GM18511 (cell line): Measurements from ENCODE around the gene PRSS36.
A peak's percentile ranks its signal among the peaks of the same experiment; 100 is the strongest.
"Not testable (repeated sequence)": the region's sequence is repeated elsewhere in the genome, so short reads cannot be mapped to it uniquely, and the experiment has no call there.

Experiments used
- ATAC-seq: cut with Tn5 transposase; IDR thresholded peaks from one replicate; pipeline ENCODE4 v1.9.1; 2021; ENCODE audit warnings: mild to moderate bottlenecking, moderate library complexity; ENCODE audit not compliant: unreplicated experiment

Gene PRSS36

GRCh38 chr16:31184888-31185287, 35.0 kb upstream of the PRSS36 start:
- ATAC-seq, result no peak

- no peak for ATAC-seq
Measured at GRCh38 chr16:31183432-31184428, 33.9 kb upstream of the PRSS36 start.

DNA sequence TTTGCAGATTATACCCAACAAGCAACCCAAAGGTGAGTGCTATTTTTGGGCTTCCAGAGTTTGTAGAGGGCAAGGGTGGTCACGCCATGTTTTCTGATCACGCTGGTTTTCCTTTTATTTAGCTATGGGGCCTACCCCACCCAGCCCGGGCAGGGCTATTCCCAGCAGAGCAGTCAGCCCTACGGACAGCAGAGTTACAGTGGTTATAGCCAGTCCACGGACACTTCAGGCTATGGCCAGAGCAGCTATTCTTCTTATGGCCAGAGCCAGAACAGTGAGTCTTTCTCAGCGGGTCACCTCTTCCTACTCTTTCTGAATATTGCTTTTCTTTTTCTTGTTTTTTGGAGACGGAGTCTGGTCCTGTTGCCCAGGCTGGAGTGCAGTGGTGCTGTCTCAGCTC, 32.5 kb upstream of the PRSS36 start:
- no peak for ATAC-seq

GRCh38 chr16:31181102-31181830, 31.4 kb upstream of the PRSS36 start:
- no peak for ATAC-seq

GRCh38 chr16:31179747-31180459, 30.0 kb upstream of the PRSS36 start, which contains the start of gene FUS:
TSS of gene FUS (plus strand) at chr16:31180139. CDS start at chr16:31180215, 76 bp downstream.
- peak; percentile 63 for ATAC-seq

- peak; percentile 0 for ATAC-seq
Measured at GRCh38 chr16:31179219-31179746, 29.4 kb upstream of the PRSS36 start.

GRCh38 chr16:31177136-31177535, 27.3 kb upstream of the PRSS36 start:
- ATAC-seq, result no peak

GRCh38 chr16:31170048-31170447, 20.2 kb upstream of the PRSS36 start:
- ATAC-seq, result not testable (repeated sequence)

DNA sequence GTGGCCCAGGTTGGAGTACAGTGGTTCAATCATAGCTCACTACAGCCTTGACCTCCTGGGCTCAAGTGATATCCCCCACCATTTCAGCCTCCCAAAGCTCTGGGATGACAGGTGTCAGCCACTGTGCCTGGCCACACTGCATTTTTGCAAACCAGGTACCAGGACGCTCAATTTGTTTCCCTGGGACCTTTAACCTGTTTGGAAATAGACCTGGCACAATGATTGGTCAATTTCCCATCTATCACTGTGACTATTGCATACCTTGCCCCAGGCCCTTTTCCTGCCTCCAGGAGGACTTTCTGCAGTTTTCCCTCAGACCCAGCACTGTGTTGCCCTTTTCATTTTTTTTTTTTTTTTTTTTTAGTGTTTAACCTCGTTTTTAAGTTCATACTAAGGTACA, 19.0 kb upstream of the PRSS36 start:
- no peak for ATAC-seq

DNA sequence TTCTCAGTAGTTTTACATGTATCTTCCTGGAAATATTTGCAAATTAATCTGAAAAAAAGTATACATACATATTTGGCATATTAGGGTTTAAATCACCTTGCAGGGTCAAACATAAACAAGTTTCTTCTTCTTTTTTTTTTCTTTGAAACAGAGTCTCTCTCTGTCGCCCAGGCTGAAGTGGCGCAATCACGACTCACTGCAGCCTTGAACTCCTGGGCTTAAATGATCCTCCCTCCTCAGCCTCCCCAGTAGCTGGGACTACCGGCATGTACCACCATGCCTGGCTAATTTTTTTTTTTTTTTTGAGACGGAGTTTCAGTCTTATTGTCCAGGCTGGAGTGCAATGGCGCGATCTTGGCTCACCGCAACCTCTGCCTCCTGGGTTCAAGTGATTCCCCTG, 17.4 kb upstream of the PRSS36 start:
- ATAC-seq, result no peak

GRCh38 chr16:31157136-31157535, 7.3 kb upstream of the PRSS36 start:
- ATAC-seq, result no peak

DNA sequence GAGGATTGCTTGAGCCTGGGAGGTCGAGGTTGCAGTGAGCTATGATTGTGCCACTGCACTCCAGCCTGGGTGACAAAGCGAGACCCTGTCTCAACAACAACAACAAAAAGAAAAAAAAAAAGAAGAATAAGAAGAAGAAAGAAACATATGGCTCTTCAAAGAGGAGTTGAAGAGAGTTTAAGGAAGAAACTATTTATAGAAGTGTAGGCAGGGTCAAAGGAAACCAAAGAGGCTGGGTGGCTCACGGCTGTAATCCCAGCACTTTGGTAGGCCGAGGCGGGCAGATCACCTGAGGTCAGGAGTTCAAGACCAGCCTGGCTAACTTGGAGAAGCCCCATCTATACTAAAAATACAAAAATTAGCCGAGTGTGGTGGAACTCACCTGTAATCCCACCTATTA, 1.1 kb upstream of the PRSS36 start:
- ATAC-seq, result not testable (repeated sequence)

DNA sequence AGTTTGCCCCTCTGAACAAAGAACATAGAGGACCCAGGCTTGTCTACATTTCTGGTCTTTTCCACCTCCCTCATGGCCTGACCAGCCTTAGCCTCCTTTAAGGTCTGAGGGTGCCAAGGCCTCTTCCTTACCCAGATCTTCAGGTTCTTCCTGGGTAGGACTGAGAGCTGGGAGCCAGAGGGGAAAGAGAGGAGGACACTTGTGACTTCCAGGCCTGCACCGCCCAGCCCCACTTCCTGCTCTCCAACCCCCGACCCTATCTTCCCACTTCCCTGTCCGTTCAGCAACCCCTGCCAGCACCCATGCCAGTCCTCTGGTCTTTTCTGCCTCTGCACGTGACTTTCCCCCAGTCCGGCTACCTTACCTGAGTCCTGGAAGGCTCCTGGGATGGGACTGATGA, 534 bp downstream of the PRSS36 start:
- no peak for ATAC-seq

DNA sequence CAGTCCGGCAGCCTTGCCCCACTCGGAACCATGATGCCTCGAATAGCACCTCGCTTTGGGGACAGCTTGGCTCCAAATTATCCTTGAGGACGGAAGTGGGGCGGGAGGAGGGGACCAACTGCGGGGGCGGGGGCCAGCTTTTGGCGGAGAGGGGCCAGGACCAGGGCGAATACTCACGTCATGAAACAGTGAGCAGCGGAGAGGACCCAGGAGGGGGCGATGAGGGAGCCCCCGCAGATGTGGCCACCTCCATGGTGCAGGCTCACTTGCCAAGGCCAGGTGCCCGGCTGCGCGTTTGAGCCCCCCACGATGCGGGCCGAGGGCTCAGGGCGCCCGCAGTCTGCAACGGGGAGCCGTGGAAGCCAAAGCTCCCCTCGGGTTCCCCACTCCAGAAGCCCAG, 970 bp downstream of the PRSS36 start:
- no peak for ATAC-seq

DNA sequence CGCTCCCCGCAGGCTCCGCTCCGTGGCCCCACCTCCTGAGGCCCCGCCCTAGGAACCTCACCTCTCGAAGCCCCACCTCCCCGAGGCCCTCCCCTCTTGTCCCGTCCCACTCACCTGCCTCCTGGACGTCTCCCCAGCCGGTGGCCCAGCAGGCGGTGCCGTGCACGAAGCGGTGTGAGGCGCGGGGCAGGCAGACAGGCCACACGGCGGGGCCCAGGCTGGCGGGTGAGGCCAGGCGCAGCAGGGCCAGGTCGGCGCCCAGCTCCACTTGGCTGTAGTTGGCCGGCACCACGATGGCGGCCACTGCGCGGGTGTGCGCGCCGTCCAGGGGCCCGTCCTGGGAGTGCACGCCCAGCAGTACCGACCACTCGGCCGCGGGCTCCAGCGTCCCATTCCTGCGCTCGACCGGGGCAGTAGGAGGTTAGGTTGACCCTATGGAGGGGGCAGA, 1.6 kb downstream of the PRSS36 start:
- no peak for ATAC-seq

DNA sequence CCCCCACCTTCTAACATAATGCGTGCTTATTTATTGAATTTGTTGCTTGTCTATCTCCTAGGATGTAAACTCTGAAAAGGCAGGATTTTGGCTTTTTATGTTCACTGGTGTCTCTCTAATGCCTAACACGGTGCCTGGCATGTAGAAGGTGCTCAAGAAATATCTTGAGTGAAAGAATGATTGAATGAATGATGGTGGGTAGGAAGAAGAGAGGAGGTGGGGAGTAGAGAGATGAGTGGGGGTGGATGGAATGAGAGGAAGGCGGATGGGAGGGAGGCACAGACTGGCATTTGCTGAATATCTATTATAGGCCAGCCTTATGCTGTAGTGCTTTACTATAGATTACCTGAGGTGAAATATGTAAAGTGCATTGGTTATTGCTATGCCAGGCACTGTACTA, 2.3 kb downstream of the PRSS36 start:
- ATAC-seq, result no peak

DNA sequence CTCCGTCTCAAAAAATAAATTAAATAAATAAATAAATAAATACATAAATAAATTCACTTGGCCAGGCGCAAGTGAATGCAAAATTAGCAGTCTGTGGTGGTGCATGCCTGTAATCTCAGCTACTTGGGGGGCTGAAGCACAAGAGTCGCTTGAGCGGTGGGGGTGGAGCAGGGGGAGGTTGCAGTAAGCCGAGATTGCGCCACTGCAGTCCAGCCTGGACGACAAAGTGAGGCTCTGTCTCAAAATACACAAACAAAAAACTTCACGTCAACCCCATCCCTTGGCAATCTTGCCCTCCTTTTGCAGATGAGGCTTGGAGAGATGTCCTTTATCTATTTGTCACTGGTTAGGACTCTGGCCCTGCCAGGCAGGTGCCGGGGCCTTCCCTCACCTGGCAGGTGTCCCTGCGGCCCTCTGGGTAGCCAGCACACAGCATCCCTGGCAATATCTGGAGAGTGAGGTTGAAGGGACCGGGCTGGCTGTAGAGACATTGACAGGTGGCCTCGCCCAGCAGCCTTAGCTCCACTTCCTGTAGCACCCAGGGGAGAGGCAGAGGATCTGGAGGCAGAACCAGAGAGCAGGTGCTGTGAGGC, 4.4 kb downstream of the PRSS36 start:
- ATAC-seq, result no peak

GRCh38 chr16:31144418-31144817, 5.4 kb downstream of the PRSS36 start:
- not testable (repeated sequence) for ATAC-seq

DNA sequence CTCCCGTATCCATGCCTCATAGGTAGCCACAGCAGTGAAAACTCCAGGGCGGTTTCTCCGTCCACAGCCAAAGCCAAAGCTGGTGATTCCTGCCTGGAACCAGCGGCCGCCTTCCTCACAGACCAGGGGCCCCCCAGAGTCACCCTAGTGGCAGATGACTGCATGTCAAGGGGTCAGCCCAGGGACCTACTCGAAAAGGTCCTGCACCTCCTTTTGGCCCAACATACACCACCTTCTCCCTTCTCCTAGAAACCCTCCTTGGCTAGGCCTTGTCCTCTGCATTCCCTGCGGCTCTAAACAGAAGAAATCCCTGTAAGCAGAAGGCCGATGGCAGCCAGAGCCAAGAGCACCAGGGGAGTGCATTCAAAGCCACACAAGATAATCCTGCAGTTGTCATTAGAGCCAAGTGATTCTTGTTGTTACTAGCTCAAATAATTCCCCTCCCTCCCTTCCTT, 6.1 kb downstream of the PRSS36 start:
- ATAC-seq, result no peak

DNA sequence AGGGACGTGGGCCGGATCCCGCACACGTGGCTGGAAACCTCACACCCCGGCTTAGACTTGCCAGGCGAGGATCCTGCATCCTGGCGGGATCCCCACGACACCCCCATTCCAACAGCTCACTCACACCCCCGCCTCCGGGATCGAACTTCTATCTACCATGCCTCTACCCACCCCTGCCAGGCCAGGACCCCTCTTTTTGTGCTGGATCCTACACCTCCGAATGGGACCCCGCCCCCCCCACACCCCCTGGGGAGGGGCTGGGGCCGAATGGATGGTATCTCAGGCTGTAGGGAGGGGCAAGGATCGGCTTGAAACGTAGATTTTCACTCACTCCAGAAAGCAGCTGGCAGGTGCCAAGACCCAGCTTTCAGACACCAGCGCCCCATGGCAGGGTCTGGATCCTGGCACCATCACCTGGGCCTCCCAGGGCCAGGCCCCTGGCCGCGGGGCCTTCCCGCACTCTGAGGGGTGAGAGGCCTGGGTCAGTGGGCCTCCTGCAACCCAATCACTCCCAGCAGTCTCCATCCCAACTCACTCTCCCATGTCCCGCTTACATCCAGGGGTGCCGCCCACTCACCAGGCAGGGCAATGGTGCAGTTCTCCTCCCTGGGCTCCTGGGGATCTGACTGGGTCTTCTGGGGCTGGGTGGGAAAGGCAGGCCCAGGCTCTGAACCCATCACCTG, 6.7 kb downstream of the PRSS36 start:
- no peak for ATAC-seq
